ENCODE measurements around the gene CDKAL1. TPM values are rescaled to one million over a fixed set of nuclear protein-coding genes. Genes with fewer than 3 reads are reported as not detected.
"Not testable (repeated sequence)": the region's sequence is repeated elsewhere in the genome, so short reads cannot be mapped to it uniquely, and the experiment has no call there.

CDKAL1 gene
- total RNA-seq, 1 experiment from 2014 or later, result 13.8 TPM

DNA sequence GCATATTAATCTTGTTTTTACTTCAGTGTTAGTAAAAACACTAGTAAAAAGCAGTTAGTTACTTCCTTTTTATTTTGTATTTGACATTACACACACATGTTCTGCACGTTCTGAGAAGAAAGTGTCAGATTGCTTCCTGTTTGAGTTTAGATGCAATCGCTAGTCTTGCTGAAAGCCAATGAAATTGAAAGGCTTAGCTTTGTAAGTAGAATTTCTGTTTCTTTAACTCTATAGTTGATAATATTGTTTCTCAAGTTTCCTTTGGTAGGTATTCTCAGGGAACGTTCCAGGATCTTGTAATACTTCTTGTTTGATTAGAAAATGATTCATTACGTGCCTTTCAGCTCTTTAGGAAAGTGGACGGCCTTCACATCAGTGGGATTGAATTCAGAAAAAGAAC lies 55.0 kb downstream of the CDKAL1 start:
- Histone ChIP-seq H3K36me3 (ENCODE audit: low read depth, low read length) (no peaks in the 10 kb centered on the region), H3K27me3 (ENCODE audit: low read length) (no peaks in the 10 kb centered on the region), H3K4me2 (ENCODE audit: low read length) (peak overlapping the region; percentile 31), H4K20me1 (ENCODE audit: low read length) (no peaks in the 10 kb centered on the region), H3K27ac (ENCODE audit: low read length) (0 out of 2 replicates have a peak overlapping the region, but pooled peaks have one; percentile 2), H3F3A (ENCODE audit: low read length, unreplicated experiment) (peaks cover 3% of the 10 kb centered on the region), H3K4me3 (ENCODE audit: low read length) (no peak overlapping the region), H3K4me1 (ENCODE audit: insufficient read depth, low read length) (peaks cover 10% of the 10 kb centered on the region; the same call in 1 of the 2 replicates), H3K9ac (ENCODE audit: low read length) (no peak overlapping the region), H3K9me2 (replicated peaks; ENCODE audit: low read length) (no peaks in the 10 kb centered on the region), H2AFZ (ENCODE audit: low read length) (peak overlapping the region; percentile 45; the same call in 1 of the 2 replicates), H3K79me2 (ENCODE audit: low read length) (no peaks in the 10 kb centered on the region), H3K9me3 (ENCODE audit: low read length) (no peaks in the 10 kb centered on the region)
- TF ChIP-seq CTCF (conservative IDR thresholded peaks at IDR 0.05; ENCODE audit: low read depth, low read length) (no peak), EZH2 (IDR thresholded peaks at IDR 0.05; ENCODE audit: low read length, unreplicated experiment) (no peak), EZH2phosphoT487 (IDR thresholded peaks at IDR 0.05; ENCODE audit: borderline replicate concordance, low read length) (no peak)
- peak; percentile 67 for ATAC-seq
- BruUV-seq (replicated peaks), result no TSS peak
- CTCF ChIA-PET, result no interaction called here
- intact Hi-C loops (cut with micrococcal nuclease), result loop anchor here (10.0 kb wide), 1 partner anchor 166 kb away; no protein-coding TSS in a partner anchor
- POLR2A ChIA-PET (ENCODE audit: unreplicated experiment), result no interaction called here
- peak; percentile 57 for DNase-seq

DNA sequence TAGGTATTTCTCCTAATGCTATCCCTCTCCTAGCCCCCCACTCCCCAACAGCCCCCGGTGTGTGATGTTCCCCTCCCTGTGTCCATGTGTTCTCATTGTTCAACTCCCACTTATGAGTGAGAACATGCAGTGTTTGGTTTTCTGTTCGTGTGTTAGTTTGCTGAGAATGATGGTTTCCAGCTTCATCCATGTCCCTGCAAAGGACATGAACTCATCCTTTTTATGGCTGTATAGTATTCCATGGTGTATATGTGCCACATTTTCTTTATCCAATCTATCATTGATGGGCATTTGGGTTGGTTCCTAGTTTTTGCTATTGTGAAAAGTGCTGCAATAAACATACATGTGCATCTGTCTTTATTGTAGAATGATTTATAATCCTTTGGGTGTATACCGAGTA lies 56.2 kb downstream of the CDKAL1 start:
- H3K9me2 ChIP-seq (replicated peaks; ENCODE audit: low read length); POLR2A ChIA-PET (ENCODE audit: unreplicated experiment); intact Hi-C loops (cut with micrococcal nuclease); H4K20me1 ChIP-seq (ENCODE audit: low read length); CTCF ChIA-PET; H3K9me3 ChIP-seq (ENCODE audit: low read length); DNase-seq; H3K36me3 ChIP-seq (ENCODE audit: low read depth, low read length); H3K9ac ChIP-seq (ENCODE audit: low read length); H3F3A ChIP-seq (ENCODE audit: low read length, unreplicated experiment); H2AFZ ChIP-seq (ENCODE audit: low read length); H3K79me2 ChIP-seq (ENCODE audit: low read length); H3K27ac ChIP-seq (ENCODE audit: low read length); H3K4me2 ChIP-seq (ENCODE audit: low read length); H3K27me3 ChIP-seq (ENCODE audit: low read length); H3K4me3 ChIP-seq (ENCODE audit: low read length); ATAC-seq; BruUV-seq (replicated peaks): not testable (repeated sequence)
- peaks cover 10% of the 10 kb centered on the region; the same call in 1 of the 2 replicates for H3K4me1 ChIP-seq (ENCODE audit: insufficient read depth, low read length)

DNA sequence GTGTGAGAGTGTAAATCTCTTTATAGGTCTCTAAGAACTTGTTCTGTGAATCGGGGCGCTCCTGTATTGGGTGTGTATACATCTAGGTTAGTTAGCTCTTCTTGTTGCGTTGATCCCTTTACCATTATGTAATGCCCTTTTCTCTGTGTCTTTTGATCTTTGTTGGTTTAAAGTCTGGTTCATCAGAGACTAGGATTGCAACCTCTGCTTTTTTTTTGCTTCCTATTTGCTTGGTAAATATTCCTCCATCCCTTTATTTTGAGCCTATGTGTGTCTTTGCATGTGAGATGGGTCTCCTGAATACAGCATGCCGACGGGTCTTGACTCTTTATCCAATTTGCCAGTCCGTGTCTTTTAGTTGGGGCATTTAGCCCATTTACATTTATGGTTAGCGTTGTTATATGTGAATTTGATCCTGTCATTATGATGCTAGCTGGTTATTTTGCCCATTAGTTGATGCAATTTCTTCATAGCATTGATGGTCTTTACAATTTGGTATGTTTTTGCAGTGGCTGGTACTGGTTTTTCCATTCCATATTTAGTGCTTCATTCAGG lies 60.1 kb downstream of the CDKAL1 start:
- H3F3A ChIP-seq (ENCODE audit: low read length, unreplicated experiment); ATAC-seq; H3K36me3 ChIP-seq (ENCODE audit: low read depth, low read length); intact Hi-C loops (cut with micrococcal nuclease); H3K4me1 ChIP-seq (ENCODE audit: insufficient read depth, low read length); H2AFZ ChIP-seq (ENCODE audit: low read length); H3K4me2 ChIP-seq (ENCODE audit: low read length); H4K20me1 ChIP-seq (ENCODE audit: low read length); BruUV-seq (replicated peaks); POLR2A ChIA-PET (ENCODE audit: unreplicated experiment); H3K27me3 ChIP-seq (ENCODE audit: low read length); CTCF ChIA-PET; DNase-seq; H3K9ac ChIP-seq (ENCODE audit: low read length); H3K9me2 ChIP-seq (replicated peaks; ENCODE audit: low read length); H3K79me2 ChIP-seq (ENCODE audit: low read length); H3K27ac ChIP-seq (ENCODE audit: low read length); H3K4me3 ChIP-seq (ENCODE audit: low read length); H3K9me3 ChIP-seq (ENCODE audit: low read length): not testable (repeated sequence)
